ENCODE data around the gene ZBTB3.
"Not testable (repeated sequence)": the region's sequence is repeated elsewhere in the genome, so short reads cannot be mapped to it uniquely, and the experiment has no call there.

GRCh38 chr11:62749931-62750330, 4.0 kb downstream of the ZBTB3 start:
- not testable (repeated sequence) for TF ChIP-seq CTCF, POLR2A (IDR thresholded peaks at IDR 0.05)
